Measurements from ENCODE around the gene SMYD5.
"Not testable (repeated sequence)": the region's sequence is repeated elsewhere in the genome, so short reads cannot be mapped to it uniquely, and the experiment has no call there.

Gene SMYD5

DNA sequence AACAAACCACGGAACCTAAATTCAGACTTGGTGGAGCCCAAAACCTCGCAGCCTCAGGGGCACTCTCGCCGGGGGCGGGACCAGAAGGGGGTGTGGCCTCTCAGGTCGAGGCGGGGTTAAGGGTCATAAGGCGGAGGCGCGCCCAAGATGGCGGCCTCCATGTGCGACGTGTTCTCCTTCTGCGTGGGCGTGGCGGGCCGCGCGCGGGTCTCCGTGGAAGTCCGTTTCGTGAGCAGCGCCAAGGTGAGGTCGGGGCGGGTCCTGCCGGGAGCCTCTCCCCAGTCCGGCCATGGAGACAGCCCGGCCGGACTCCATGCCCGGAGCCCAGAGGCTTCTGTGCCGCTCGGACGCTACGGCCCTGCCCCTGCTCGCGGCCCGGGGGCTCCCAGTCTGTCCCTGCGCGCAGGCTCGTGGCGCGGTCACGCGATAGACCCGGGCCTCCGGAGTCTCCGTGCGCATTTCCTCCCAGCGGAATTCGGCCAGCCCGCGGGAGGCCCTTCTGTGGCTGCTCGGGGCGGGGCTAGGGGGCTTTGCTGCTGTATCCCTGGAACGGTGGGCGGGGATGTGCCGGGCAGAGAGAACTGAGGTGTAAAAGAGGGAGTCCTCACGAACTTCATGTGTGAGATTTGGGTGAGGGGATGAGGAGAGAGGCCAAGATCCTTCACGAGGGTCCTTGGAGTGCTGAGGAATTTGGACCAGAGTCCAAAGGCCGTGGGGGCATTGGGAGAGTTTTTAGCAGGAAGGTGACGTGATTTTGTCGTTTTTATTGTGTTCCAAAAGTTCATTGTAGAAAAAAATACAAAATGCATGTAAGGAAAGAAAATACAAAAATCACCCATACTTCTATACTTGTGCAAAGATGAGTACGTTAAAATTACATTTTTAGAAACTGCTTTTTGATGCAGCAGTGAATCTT lies at the start of gene SMYD5:
Gene SMYD5 (plus strand): TSS at position 126 of the 916 bp plus-strand sequence. CDS start 22 bp downstream, at position 148.
- DNase-seq (ENCODE audit: low read depth) = peak; percentile 85

DNA sequence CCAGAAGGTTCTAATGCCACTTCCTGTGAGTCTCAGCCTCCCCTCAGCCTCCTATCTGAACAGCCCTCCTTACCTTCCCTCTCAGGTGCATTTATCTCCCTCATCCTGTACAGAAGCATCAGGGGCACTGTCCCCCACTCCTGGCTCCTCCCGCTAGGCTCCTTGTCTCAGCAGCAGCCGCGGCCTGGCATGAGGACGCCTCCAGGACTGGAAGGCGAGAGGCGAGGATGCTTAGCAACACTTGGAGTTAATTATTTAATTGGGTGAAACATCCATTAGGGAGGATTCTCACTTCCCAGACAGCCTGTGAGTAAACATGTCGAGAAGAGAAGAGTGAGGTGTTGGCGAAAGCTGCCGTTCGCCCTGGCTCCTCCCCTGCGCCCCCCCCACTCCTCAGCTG lies 48.1 kb upstream of the SMYD5 start:
- DNase-seq (ENCODE audit: low read depth) = not testable (repeated sequence)

DNA sequence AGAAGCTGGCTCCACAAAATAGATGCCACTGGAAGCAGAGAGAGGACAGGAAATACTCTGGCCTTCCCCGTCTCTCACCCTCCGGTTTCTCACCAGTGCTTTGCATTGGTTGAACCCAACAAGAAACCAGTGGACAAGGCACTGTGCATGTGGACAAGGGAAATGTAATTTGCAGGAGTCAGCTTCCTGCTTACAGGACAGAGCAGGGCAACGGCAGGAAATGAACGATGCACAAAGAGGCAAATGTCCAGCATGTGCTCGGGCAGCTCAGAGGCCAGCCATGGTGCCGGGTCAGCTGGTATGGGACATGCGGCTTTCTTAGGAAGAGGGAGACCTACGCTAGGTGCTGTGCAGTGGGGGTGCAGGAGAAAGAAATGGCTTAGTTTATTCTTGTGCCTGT lies 47.2 kb upstream of the SMYD5 start:
- not testable (repeated sequence) for DNase-seq (ENCODE audit: low read depth)

DNA sequence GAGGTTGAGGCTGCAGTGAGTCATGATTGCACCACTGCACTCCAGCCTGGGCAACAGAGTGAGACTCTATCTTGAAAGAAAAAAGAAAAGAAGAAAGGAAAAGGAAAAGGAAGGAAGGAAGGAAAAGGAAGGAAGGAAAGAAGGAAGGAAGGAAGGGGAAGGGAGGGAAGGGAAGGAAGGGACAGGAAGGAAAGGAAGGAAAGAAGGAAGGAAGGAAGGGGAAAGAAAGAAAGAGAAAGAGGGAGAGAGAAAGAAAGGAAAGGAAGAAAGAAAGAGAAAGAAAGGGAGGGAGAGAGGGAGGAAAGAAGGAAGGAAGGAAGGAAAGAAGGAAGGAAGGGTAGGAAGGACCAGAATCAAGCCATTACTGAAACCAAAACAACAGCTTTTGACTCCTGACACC lies 45.7 kb upstream of the SMYD5 start:
- DNase-seq (ENCODE audit: low read depth) = not testable (repeated sequence)

DNA sequence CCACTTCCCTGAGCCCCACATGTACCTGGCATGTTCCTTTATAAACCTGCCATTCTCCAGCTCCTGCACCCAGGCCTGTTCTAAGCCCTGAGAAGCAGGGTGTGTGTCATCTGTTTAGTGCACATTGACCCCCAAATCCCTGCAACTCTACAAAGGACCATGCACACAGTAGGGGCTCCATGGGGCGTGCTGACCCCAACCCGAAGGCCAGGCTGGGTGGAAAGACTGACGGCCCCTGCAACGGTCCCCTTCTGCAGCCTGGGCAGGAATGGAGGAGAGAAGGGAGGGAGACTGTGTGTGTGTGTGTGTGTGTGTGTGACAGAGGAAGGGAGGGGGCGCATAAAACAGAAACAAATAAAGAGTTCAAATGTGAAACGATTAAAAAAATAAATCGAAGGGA lies 43.7 kb upstream of the SMYD5 start:
- not testable (repeated sequence) for DNase-seq (ENCODE audit: low read depth)

DNA sequence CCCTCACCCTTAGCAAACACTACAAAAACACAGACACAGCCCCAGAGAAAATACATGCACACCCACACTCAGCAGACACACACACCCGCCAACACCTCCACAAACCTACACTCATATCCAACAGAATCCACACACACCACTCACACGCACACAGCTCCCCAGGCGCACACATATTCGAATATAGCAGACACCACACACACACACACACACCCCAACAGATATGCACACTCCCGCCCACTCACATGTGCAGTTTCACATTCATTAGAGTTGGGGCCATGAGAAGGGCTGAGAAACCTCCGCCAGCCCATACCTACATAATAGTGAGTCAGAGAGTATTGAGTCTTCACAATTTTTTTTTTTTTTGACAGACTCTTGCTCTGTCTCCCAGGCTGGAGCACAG lies 41.1 kb upstream of the SMYD5 start:
- DNase-seq (ENCODE audit: low read depth) = peak; percentile 14

DNA sequence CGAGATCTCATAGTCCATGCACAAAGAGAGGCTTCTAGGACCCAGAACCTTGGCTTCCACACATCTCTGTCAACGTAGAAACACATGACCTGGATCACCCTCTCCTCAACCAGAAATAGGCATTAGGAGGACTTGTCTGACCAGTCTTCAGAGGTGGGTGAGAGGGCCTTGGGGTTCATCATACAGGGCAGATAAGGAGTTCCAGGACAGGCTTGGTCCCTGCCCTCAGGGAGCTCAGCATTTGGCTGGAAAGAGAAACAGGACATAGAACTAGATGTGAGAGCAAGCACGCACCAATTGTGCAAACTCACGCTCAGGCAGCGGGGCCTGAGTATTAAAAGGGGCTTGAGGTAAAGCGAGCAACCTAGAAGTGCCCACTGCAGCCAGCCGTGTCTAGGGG lies 40.3 kb upstream of the SMYD5 start:
- DNase-seq (ENCODE audit: low read depth) = no peak

DNA sequence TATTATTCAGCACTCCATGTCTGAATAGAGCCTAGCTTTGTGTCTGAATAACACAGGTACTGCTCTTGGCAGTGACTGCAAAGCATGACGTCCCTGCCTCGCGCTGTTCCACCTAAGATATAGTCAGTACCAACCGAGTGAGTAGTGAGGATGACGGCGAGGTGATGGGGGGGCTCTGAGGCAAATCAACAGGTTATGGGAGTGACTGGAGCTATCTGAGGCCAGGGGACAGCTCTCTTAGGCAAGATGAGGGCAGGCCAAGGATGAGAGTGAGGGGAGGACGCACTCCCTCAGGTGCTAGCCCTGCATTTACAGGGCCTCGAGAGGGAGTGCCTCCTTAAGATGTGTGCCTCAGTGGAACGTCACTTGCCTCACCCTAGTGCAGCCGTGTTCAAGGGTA lies 39.8 kb upstream of the SMYD5 start:
- no peak for DNase-seq (ENCODE audit: low read depth)

DNA sequence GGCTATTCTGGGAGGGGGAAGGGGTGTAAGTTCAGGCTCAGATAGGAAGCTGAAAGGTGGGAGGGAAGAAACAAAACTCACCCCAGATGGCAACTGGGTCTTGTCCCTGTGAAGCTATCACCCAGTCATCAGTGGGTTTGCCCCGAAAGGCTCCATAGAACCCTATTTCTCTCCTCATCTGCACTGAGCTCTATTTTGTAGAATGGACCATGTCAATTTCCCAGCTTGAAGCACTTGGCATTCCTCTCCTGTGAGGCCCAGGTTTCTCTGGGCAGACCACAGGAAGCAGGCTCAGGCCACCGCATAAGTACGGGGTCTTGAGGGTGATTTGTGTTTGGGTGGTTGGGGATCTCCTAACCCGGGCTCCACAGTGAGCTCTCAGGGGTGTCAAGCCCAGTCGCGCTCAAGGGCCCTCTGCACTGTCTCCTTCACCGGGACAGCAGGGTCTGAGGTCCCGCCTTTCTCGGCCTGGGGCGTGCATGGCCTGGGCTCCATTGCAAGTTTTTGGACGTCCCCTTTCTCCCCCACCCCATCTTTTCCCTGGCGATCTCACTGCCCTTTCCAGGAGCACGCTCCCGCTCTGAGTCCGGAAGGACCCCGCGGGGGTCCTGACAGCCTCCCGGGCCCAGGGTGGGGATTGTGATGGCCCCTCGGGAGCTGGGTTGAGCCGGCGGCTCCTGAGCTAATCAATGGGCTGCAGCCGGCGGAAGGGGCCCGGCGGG lies 38.9 kb upstream of the SMYD5 start:
- no peak for DNase-seq (ENCODE audit: low read depth)

DNA sequence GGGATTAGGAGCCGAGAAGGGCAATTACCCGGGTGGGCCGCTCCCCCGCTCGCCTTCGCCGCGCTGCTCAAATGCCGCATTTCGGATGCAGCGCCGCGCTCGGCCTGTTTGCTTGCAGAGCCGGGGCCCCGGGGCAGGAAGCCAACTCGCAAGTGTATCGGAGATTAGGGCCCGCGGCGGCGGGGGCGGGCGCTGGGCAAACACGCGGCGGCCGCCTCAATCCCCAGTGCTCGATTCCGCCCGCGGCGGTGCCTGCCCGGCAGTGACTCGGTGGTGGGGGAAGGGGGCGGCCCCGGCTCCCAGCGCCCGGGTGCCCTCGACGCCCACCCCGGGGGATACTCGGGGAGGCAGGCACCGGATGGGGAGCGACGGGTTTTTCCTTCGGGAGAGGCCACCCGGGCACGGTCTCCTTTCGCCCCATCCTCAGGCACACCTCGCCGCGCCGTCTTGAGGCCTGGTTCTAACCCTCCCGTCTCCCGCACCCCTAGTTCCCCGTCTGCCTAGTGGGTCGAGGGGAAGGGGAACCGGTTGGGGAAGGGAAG lies 38.3 kb upstream of the SMYD5 start:
- DNase-seq (ENCODE audit: low read depth) = peak; percentile 42

DNA sequence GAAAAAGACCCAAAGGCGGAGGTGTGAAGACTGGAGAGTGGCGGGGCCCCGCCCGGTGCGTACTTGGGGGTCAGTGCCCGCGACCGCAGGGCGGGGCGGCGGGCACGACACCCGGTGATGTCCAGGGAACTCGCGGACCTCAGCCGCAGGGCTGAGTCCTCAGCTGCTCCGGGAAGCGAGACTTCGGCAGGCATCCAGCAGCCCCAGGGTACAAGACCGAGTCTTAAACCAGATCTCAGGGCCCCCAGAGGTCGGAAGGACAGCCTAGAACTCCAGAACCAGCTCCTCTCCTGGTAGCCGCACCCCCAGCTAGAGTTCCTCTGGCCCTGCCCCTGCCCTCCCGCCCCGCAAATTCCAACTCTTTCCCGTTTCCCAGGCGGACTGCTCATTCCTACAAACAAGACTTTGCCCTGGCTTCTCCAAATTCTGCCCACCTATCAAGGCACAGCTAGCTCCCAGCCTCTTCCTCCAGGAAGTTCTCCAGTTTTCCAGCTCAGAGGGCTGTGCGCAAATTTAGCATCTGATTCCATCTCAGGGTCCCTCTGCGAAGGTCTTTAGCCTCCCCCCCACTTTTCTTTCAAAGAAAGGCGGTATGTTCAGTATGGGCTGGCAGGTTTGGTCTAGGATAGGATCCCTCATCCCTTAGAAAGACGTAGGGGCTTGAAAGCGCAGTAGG lies 37.7 kb upstream of the SMYD5 start:
- no peak for DNase-seq (ENCODE audit: low read depth)

DNA sequence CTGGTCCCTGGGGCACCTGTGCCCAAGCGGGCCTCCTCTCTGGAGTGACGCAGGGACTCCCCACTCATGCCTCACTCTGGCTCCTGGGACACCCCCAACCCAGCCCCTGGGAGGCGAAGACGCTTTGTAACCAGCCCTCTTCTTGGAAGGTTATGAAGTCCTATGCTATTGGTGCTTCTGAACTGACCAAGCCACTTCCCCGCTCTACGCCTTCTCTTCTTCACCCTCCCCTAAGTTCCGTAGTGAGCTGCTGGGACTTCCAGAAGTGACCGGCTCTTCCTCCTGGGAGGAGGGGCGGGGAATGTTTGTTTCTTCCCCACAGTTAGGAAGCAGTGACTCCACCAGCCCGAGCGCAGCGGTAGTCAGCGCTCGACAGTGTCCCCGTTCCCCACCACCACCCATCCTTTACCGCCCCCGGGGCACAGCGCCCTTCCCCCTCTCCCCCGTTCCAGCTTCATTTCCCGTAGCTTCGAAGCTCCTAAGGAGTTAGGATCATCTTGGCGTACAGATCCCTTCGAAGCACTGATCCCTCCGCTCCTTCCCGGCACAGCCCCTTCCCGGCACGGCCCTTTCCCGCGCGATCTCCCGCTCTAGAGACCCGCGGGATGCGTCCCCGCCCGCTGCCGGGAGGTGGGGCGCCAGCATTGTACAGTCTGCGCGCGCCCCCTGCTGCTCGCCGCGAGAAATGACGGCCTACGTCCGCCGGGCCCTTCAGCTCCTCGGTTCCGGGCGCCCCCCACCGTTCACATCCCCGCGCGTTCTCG lies 37.0 kb upstream of the SMYD5 start:
- DNase-seq (ENCODE audit: low read depth) = peak; percentile 80

DNA sequence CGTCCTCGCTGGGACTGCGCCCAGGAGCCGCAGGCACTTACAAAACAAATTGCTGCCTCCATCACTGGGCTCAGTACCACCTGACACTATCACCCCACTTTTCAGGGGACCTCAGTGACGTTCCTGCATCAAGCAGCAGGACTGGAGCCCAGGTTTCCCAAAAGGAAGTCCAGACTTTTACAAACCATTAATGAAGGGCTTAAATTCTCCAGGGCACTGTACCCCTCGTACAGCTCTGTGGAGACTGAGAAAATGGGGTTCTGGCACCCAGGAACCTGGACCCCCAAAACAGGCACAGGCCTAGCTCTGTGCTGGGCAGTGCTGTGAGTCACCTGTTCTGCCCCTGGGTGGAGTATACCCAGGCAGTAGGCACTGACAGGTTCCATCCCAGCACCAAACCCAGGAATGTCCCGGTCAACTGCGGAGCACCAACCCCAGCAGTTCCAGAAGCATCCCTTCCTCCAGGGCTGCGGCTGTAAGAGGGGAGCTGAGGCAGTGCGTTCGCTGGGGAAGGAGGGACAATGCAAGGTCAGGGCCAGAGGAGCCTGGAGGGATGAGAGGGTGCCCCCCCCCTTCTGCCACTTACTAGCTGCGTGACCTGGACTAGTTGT lies 36.3 kb upstream of the SMYD5 start:
- DNase-seq (ENCODE audit: low read depth) = no peak

DNA sequence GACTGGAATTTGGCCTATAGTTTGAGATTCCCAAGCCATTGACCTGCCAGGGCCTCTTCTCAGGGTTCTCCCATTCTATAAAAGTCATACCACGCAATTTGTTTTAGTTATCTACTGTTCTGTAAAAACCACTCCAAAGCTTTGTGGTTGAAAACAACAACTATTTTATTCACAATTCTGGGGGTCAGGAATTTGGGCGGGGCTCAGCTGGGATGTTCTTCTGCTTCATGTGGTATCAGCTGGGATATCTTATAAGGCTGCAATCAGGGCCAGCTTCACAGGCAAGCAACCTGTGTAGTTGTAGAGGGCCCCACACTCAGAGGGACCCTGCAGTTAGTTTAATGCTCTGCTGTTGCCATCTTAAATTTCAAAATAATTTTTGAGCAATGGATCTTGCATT lies 28.1 kb upstream of the SMYD5 start:
- no peak for DNase-seq (ENCODE audit: low read depth)

DNA sequence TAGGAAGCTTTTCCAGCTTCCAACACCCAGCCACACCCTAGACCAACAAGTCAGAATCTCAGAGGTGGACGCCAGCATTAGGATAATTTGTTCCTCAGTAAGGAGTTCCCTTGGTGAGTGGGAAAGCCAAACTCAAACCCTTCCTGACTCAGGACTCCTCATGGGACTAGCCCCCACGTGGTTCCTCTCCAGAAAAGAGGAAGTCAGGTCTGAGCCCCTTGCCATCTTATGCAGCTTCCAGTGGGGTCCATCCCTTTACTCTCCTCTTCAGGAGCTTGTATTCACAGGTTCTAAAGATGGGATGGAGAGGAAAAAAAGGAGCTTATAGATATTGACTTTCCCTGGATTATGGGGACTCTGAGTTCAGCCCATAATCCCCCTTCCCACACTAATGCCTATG lies 26.5 kb upstream of the SMYD5 start:
- DNase-seq (ENCODE audit: low read depth) = no peak

DNA sequence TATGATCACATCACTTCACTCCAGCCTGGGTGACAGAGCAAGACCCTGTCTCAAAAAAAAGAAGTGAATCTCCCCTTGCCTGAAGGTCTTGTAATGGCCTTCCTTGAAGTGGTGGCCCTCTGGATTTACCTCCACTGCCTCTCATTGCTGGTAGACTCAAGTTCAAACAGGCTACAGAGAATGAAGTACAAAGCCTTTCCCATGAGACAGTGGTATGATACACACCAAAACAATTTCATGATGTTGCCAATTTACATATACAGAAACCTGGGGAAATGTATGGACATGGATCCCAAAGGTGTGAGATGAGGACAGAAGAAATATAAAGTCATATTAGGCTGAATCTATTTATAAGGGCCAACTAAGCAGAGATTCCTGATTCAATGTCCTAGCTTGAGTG lies 16.5 kb upstream of the SMYD5 start:
- DNase-seq (ENCODE audit: low read depth) = no peak

DNA sequence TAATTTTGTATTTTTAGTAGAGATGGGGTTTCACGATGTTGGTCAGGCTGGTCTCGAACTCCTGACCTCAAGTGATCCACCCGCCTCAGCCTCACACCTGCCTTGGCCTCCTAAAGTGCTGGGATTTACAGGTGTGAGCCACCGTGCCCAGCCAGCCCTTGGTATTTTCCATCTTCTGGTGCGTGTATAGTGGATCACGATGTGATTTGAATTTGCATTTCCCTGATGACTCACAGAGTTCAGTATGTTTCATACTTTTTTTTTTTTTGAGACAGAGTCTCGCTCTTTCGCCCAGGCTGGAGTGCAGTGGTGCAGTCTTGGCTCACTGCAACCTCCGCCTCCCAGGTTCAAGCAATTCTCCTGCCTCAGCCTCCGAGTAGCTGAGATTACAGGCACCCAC lies 13.8 kb upstream of the SMYD5 start:
- DNase-seq (ENCODE audit: low read depth) = not testable (repeated sequence)

DNA sequence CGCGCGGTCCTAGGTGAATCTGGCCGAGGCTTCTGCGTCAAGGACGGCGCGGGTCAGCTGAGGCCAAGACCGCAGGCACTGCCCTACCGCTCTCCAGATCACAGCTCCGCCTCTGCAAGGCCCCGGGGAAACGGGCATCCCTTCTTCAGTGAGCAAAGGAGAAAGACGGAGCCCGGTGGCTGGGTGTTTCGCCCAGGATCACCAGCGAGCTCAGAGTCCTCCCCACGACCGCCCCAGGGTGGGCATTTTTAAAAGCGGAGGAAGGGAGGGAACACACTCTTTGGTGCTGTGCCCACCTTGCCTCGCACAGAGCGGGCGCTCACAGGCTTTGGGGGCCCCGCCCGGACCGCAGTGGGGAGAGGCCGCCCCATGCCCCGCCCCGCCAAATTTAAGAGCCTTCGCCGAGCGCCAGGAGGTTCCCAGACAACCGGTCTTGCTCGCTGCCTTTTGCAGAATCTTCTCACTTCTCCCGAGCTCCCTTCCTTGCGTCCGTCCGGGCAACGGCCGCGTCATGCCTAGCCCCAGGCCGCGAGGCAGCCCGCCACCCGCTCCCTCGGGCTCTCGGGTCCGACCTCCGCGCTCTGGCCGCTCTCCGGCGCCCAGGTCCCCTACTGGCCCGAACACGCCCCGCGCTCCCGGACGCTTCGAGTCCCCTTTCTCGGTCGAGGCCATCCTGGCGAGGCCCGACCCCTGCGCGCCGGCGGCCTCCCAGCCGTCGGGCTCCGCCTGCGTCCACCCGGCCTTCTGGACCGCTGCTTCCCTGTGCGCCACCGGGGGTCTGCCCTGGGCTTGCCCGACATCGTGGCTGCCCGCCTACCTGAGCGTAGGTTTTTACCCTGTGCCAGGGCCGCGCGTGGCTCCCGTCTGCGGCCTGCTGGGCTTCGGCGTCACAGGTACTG lies 11.6 kb upstream of the SMYD5 start, which contains the start of gene NOTO:
Gene NOTO (plus strand): TSS at position 419 of the 899 bp plus-strand sequence. CDS start 93 bp downstream, at position 512.
- no peak for DNase-seq (ENCODE audit: low read depth)

DNA sequence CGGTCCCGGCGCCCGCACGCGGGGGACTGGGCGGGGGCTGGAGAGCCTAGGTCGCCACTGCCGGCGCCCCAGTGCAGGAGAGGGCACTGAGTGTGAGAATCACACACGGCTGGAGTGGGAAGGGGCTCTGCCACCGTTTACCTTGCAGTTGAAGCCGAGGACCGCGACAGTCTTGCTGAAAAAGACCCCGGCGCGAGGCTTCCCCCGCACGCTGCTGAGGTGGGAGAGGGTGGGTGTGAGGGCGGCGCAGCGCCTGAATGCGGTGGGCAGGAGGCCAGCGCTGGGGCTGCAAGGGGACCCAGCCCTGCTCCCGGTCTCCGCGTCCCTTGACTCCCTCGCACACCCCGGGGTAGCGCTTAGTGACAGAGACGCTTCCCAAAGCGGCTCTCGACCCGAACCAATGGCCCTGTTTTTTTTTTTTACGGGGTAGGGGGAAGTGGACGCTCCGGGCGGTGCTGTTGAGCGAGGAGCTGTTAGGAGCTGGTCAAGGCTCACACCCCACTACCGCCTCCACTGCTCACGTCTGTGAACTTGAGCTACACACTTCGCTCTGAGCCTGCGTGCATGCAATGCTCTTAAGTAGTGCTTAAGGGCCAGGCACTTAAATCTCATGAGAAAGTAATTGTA lies 10.9 kb upstream of the SMYD5 start:
- DNase-seq (ENCODE audit: low read depth) = no peak

DNA sequence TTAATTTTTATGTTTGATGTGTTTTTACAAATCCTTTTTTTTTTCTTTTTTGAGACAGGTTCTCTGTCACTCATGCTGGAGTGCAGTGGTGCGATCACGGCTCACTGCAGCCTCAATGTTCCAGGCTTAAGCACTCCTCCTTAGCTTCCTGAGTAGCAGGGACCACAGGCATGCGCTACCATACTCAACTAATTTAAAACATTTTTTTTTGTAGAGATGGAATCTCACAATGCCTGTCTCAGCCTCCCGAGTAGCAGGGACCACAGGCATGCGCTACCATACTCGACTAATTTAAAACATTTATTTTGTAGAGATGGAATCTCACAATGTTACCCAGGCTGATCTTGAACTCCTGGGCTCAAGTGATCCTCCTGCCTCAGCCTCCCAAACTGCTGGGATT lies 8.4 kb upstream of the SMYD5 start:
- no peak for DNase-seq (ENCODE audit: low read depth)

Data from stimulated activated CD8-positive, alpha-beta memory T cell treated with anti-CD3 and anti-CD28 coated beads, Interleukin-7, amount 100 ng/mL, for 24 hours (primary cell).